Measurements from ENCODE around the gene NEDD8.
"Not testable (repeated sequence)": the region's sequence is repeated elsewhere in the genome, so short reads cannot be mapped to it uniquely, and the experiment has no call there.

The NEDD8 gene

GRCh38 chr14:24219080-24219479 is 13.1 kb downstream of the NEDD8 start:
- no peak for TF ChIP-seq CTCF (IDR thresholded peaks at IDR 0.05; ENCODE audit: low read depth, low read length, missing control alignments)
- Histone ChIP-seq H3K27ac (no peak overlapping the region), H3K4me3 (ENCODE audit: low read depth, low read length) (no peak overlapping the region)

GRCh38 chr14:24216876-24217275 is 15.3 kb downstream of the NEDD8 start:
- H3K27me3 ChIP-seq (replicated peaks); DNase-seq; H3K4me3 ChIP-seq (ENCODE audit: low read depth, low read length); H3K27ac ChIP-seq; H3K36me3 ChIP-seq (replicated peaks); in situ Hi-C loops (cut with HindIII; ENCODE audit: low pct_ligation_motif_present, low sequenced_read_pairs): not testable (repeated sequence)

More at GRCh38 chr14:24219080-24219479, 13.1 kb downstream of the NEDD8 start:
- in situ Hi-C loops (cut with HindIII; ENCODE audit: low pct_ligation_motif_present, low sequenced_read_pairs) = no loop called here
- Histone ChIP-seq H3K27me3 (replicated peaks) (no peaks in the 10 kb centered on the region), H3K36me3 (replicated peaks) (peaks cover 9% of the 10 kb centered on the region)
- no peak for DNase-seq

- peak overlapping the region; percentile 78 for H3K4me3 ChIP-seq (ENCODE audit: low read depth, low read length)
- no peak for DNase-seq
- no peak for TF ChIP-seq CTCF (IDR thresholded peaks at IDR 0.05; ENCODE audit: low read depth, low read length, missing control alignments)
- no peaks in the 10 kb centered on the region for H3K27me3 ChIP-seq (replicated peaks)
- in situ Hi-C loops (cut with HindIII; ENCODE audit: low pct_ligation_motif_present, low sequenced_read_pairs) = no loop called here
- peaks cover 10% of the 10 kb centered on the region for H3K36me3 ChIP-seq (replicated peaks)
- H3K27ac ChIP-seq = no peak overlapping the region
Measured at GRCh38 chr14:24216345-24216699, 15.8 kb downstream of the NEDD8 start.

GRCh38 chr14:24215495-24216344 is 16.4 kb downstream of the NEDD8 start, which contains the start of gene MDP1:
TSS of gene MDP1 (minus strand) at chr14:24216066. CDS start at chr14:24215955, 111 bp downstream.
- peak; percentile 69 for DNase-seq
- Histone ChIP-seq H3K36me3 (replicated peaks) (peaks cover 11% of the 10 kb centered on the region), H3K27ac (peak within 1 kb of the TSS; percentile 61), H3K27me3 (replicated peaks) (no peaks in the 10 kb centered on the region), H3K4me3 (ENCODE audit: low read depth, low read length) (peak within 1 kb of the TSS; percentile 78)
- in situ Hi-C loops (cut with HindIII; ENCODE audit: low pct_ligation_motif_present, low sequenced_read_pairs) = no loop called here
- peak; percentile 68 for TF ChIP-seq CTCF (IDR thresholded peaks at IDR 0.05; ENCODE audit: low read depth, low read length, missing control alignments)

- Histone ChIP-seq H3K27ac (peak overlapping the region; percentile 94), H3K27me3 (replicated peaks) (no peaks in the 10 kb centered on the region), H3K4me3 (ENCODE audit: low read depth, low read length) (peak overlapping the region; percentile 80), H3K36me3 (replicated peaks) (peaks cover 26% of the 10 kb centered on the region)
- DNase-seq = no peak
- TF ChIP-seq CTCF (IDR thresholded peaks at IDR 0.05; ENCODE audit: low read depth, low read length, missing control alignments) = no peak
- in situ Hi-C loops (cut with HindIII; ENCODE audit: low pct_ligation_motif_present, low sequenced_read_pairs) = no loop called here
Measured at GRCh38 chr14:24213866-24214662, 18.1 kb downstream of the NEDD8 start.

All from brain microvascular endothelial cell (primary cell).